ENCODE results near the gene IGFL3.

Gene IGFL3

DNA sequence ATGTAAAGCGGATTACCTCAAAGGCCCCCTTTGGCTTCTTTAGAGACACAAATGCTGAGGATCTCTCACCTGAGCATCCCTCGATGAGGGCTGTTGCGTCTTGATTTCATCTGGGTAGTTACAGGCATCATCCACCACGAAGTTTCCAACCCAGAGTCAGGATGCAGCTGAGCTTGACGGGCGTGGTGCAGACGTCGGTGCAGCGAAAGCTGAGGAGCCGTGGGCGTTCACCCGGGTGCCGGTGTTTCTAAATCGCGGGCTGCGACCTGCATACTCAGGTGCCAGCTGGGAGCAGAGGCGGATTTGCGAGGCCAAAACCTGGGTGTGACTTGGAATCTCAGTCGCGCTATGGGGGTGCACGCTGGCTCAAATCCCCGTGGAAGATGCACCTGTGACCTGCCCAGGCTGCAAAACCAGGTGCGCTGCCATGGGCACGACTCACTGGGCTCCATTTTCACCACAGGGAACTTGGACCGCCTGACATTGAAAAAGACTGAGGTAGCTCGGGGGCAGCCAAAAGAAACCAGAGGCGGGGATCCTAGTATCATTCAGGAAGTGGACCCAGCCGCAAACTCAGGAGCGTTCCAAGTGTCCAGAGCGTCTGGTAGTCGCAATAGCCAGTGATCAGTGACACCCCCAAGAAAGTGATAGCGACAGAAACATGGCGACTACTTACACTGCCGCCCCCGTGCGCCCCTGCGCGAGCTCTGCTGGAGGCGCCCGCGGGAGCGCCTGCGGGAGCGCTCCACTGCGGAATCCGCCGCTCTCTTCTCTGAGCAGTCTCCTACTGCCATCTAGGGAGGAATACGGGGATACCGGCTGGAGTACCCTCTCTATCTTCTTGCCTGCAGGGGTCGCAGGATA is 47.3 kb downstream of the IGFL3 start:
- peak in 48 of 51 donors; percentile 19 to 90 (median 64) for DNase-seq

DNA sequence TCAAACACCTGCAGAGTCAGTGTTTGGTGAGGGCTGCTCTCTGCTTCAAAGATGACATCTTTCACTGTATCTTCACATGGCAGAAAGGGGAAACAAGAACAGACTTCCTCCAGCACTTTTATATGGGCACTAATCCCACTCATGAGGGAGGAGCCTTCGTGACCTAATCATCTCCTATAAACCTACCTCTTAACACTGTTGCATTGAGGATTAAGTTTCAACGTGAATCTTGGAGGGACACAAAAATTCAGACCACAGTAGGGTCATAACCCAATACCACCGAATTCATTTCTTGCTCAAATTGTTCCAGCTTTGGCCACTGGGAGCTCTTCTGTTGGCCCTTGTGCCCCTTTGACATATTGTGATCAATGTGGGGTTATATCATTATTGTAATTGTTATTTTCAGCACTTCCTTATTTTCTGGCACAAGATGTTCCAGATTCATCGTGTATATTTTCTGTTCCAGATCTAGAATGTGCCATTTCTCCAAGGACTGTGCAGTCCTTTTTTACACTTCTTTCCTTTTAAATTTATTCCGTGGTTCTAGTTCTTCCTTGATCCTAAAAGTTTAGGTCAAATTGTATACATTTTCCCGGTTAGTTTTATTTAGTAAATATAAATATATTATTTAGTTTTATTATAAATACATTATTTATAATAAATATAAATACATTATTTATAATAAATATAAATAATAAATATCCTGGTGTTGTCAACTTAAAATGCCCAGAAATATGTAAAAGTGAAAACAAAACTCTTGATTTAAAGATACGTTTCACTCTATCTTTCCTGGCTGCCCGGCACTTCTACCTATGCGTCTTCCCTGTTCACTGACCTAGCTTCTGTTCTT is 48.2 kb downstream of the IGFL3 start:
- DNase-seq: no peak

GRCh38 chr19:46073268-46073922 is 51.1 kb downstream of the IGFL3 start:
- peak in 1 of 51 donors; percentile 19 for DNase-seq
